ENCODE results near the gene RER1.

- no peak for TF ChIP-seq CTCF (IDR thresholded peaks at IDR 0.05 in 4 of 5, conservative IDR thresholded peaks at IDR 0.05 in 1 of 5)
- TF ChIP-seq POLR2A (IDR thresholded peaks at IDR 0.05) = no peak
Observed at GRCh38 chr1:2376931-2377672, 14.5 kb upstream of the RER1 start.

Data from gastrocnemius medialis (tissue), 4 donors.